GM23338 (cell line): Measurements from ENCODE around the gene FAM168B. TPM values are rescaled to one million over a fixed set of nuclear protein-coding genes. Genes with fewer than 3 reads are reported as not detected.

Experiments used
- ATAC-seq: fragments of 200-7000 bp; cut with Tn5 transposase; 3 replicates; pipeline ENCODE4 v1.9.1; 2020
- DNase-seq: peaks from one replicate; pipeline ENCODE4 v3.0.0-alpha.2; 2015; ENCODE audit warnings: low spot score
- H2AFZ ChIP-seq: fragments of 200-600 bp; sonication (generic); 2 replicates; pipeline ENCODE4 v1.8.0; 2016; ENCODE audit warnings: antibody characterized with exemption, mild to moderate bottlenecking, moderate library complexity
- H3F3A ChIP-seq: fragments of 200-600 bp; sonication (generic); replicated peaks from 2 replicates; pipeline ENCODE4 v1.8.0; 2017; ENCODE audit warnings: antibody characterized with exemption, mixed run types, low read depth
- H3K27ac ChIP-seq: fragments of 200-600 bp; sonication (generic); 2 replicates; pipeline ENCODE4 v1.6.1; 2016; ENCODE audit warnings: low read depth
- H3K27me3 ChIP-seq: fragments of 200-600 bp; sonication (generic); 2 replicates; pipeline ENCODE4 v1.8.0; 2016; ENCODE audit warnings: mild to moderate bottlenecking, mixed run types, moderate library complexity; ENCODE audit not compliant: insufficient read depth
- H3K36me3 ChIP-seq: fragments of 200-600 bp; sonication (generic); 2 replicates; pipeline ENCODE4 v1.8.0; 2016; ENCODE audit warnings: mild to moderate bottlenecking; ENCODE audit not compliant: insufficient read depth
- H3K4me1 ChIP-seq: fragments of 200-600 bp; sonication (generic); 2 replicates; pipeline ENCODE4 v1.8.0; 2016; ENCODE audit warnings: mild to moderate bottlenecking, moderate library complexity; ENCODE audit not compliant: insufficient read depth
- H3K4me2 ChIP-seq: fragments of 200-600 bp; sonication (generic); 2 replicates; pipeline ENCODE4 v1.7.1; 2017; ENCODE audit warnings: mixed run types
- H3K4me3 ChIP-seq: fragments of 200-600 bp; sonication (generic); 2 replicates; pipeline ENCODE4 v1.6.1; 2016; ENCODE audit warnings: mixed run types
- H3K79me2 ChIP-seq: fragments of 200-600 bp; sonication (generic); replicated peaks from 2 replicates; pipeline ENCODE4 v1.8.0; 2017; ENCODE audit warnings: mild to moderate bottlenecking; ENCODE audit not compliant: insufficient read depth
- H3K9me2 ChIP-seq: fragments of 200-600 bp; sonication (generic); 2 replicates; pipeline ENCODE4 v1.8.0; 2017; ENCODE audit not compliant: insufficient read depth
- H4K20me1 ChIP-seq: fragments of 200-600 bp; sonication (generic); replicated peaks from 2 replicates; pipeline ENCODE4 v1.8.0; 2017; ENCODE audit warnings: mild to moderate bottlenecking; ENCODE audit not compliant: insufficient read depth
- H3K27ac Mint-ChIP-seq: 2 replicates; pipeline ENCODE4 v1.8.0; 2020; ENCODE audit warnings: inconsistent platforms, mild to moderate bottlenecking, moderate library complexity, mixed read lengths
- H3K27me3 Mint-ChIP-seq: 3 replicates; pipeline ENCODE4 v1.8.0; 2022; ENCODE audit warnings: low read depth, mild to moderate bottlenecking, moderate library complexity, mixed read lengths, inconsistent platforms; ENCODE audit not compliant: insufficient read depth, poor library complexity
- H3K36me3 Mint-ChIP-seq: 3 replicates; pipeline ENCODE4 v1.8.0; 2021; ENCODE audit warnings: low read depth, mild to moderate bottlenecking, inconsistent platforms, moderate library complexity, mixed read lengths
- H3K4me1 Mint-ChIP-seq: 3 replicates; pipeline ENCODE4 v1.8.0; 2020; ENCODE audit warnings: mild to moderate bottlenecking, inconsistent platforms, mixed read lengths
- H3K4me3 Mint-ChIP-seq: 3 replicates; pipeline ENCODE4 v1.8.0; 2021; ENCODE audit warnings: moderate library complexity, mild to moderate bottlenecking, inconsistent platforms, mixed read lengths
- H3K9me3 Mint-ChIP-seq: 3 replicates; pipeline ENCODE4 v1.8.0; 2020; ENCODE audit warnings: moderate library complexity, mild to moderate bottlenecking, inconsistent platforms, mixed read lengths
- CREB1 ChIP-seq: fragments of 250-450 bp; sonication (Bioruptor Pico); IDR thresholded peaks from 2 replicates; pipeline ENCODE4 v1.5.0; 2020; ENCODE audit warnings: low read depth, mild to moderate bottlenecking, moderate library complexity
- CTCF ChIP-seq, 2 experiments: fragments of 200-600 bp in 1 of 2; sonication (generic) in 1 of 2; conservative IDR thresholded peaks; 2 replicates each; pipeline versions ENCODE4 v1.5.1 to v1.6.1; 2016 to 2017; ENCODE audit warnings: antibody characterized with exemption in 2 of 2, low read depth in 2 of 2, mild to moderate bottlenecking in 2 of 2, moderate library complexity in 1 of 2
- ETS1 ChIP-seq: IDR thresholded peaks from 2 replicates; pipeline ENCODE4 v1.6.1; 2016; ENCODE audit warnings: antibody characterized with exemption
- POLR2AphosphoS5 ChIP-seq: IDR thresholded peaks from 2 replicates; pipeline ENCODE4 v1.6.1; 2016; ENCODE audit warnings: antibody characterized with exemption, low read depth
- REST ChIP-seq: IDR thresholded peaks from one replicate; pipeline ENCODE4 v1.6.1; 2018; ENCODE audit warnings: antibody characterized with exemption; ENCODE audit not compliant: unreplicated experiment
- ZNF462 ChIP-seq: fragments of 250-450 bp; sonication (Bioruptor Pico); IDR thresholded peaks from 2 replicates; pipeline ENCODE4 v1.5.0; 2020; ENCODE audit warnings: mild to moderate bottlenecking, moderate library complexity
- polyA plus RNA-seq: library from polyadenylated mRNA; unstranded; fragments of >200 nt; fragmentation: Nextera tagmentation; extraction: Ambion mirVana; gene quantifications from 2 replicates; pipeline ENCODE4 v1.2.1, GENCODE V29; 2016
- total RNA-seq: library from RNA; depleted of rRNA; stranded (reverse); fragments of >200 nt; shearing (Covaris generic); gene quantifications from 2 replicates; pipeline ENCODE4 v1.2.3, GENCODE V29; 2014

The FAM168B gene
- total and polyA plus RNA-seq, 2 experiments from 2014 or later: 18.8 to 76.8 TPM

GRCh38 chr2:131125195-131125757 lies 32.0 kb upstream of the FAM168B start:
- H3K27ac Mint-ChIP-seq: no peak overlapping the region
- peaks cover 48% of the 10 kb centered on the region for H4K20me1 ChIP-seq
- H3K36me3 ChIP-seq: peaks cover 28% of the 10 kb centered on the region

GRCh38 chr2:131123192-131123591 lies 29.9 kb upstream of the FAM168B start:
- H3K4me3 ChIP-seq: no peak overlapping the region
- peaks cover 51% of the 10 kb centered on the region for H3K36me3 Mint-ChIP-seq
- H3K4me2 ChIP-seq: no peak overlapping the region
- no peak overlapping the region for H3K4me3 Mint-ChIP-seq
- no peak for TF ChIP-seq CTCF (conservative IDR thresholded peaks at IDR 0.05; ENCODE audit: low read depth in 2 of 2)
- no peak for TF ChIP-seq ZNF462 (CRISPR knock-in tag)
- no peak for TF ChIP-seq ETS1
- TF ChIP-seq REST: no peak
- no peak for TF ChIP-seq POLR2AphosphoS5
- no peak for TF ChIP-seq CREB1 (CRISPR knock-in tag)
- no peak for DNase-seq
- no peak overlapping the region for H3K27ac ChIP-seq
- no peak overlapping the region for H3K27ac Mint-ChIP-seq
- no peaks in the 10 kb centered on the region for H3F3A ChIP-seq
- no peak overlapping the region for H2AFZ ChIP-seq
- peaks cover 21% of the 10 kb centered on the region for H3K36me3 ChIP-seq
- no peaks in the 10 kb centered on the region for H3K27me3 ChIP-seq
- peaks cover under 1% of the 10 kb centered on the region; the same call in 1 of the 3 replicates for H3K4me1 Mint-ChIP-seq
- no peak for ATAC-seq
- H3K9me2 ChIP-seq: no peaks in the 10 kb centered on the region
- H3K27me3 Mint-ChIP-seq: no peaks in the 10 kb centered on the region
- H4K20me1 ChIP-seq: peaks cover 63% of the 10 kb centered on the region
- no peaks in the 10 kb centered on the region; the same call in 2 of the 3 replicates for H3K9me3 Mint-ChIP-seq
- peaks cover 53% of the 10 kb centered on the region for H3K79me2 ChIP-seq
- no peaks in the 10 kb centered on the region for H3K4me1 ChIP-seq

More at GRCh38 chr2:131125195-131125757, 32.0 kb upstream of the FAM168B start:
- Histone ChIP-seq H3K9me2 (no peaks in the 10 kb centered on the region), H3K27me3 (no peaks in the 10 kb centered on the region), H3K27ac (no peak overlapping the region), H3K4me1 (no peaks in the 10 kb centered on the region), H3K4me2 (no peak overlapping the region), H2AFZ (no peak overlapping the region), H3K79me2 (peaks cover 32% of the 10 kb centered on the region), H3K4me3 (no peak overlapping the region), H3F3A (no peaks in the 10 kb centered on the region)
- Mint-ChIP-seq H3K4me3 (no peak overlapping the region), H3K36me3 (peaks cover 71% of the 10 kb centered on the region), H3K9me3 (peaks cover 8% of the 10 kb centered on the region; the same call in 2 of the 3 replicates), H3K27me3 (peaks cover 6% of the 10 kb centered on the region), H3K4me1 (no peaks in the 10 kb centered on the region)
- DNase-seq (no peak), ATAC-seq (peak; percentile 30; the same call in 1 of the 3 replicates)
- no peak for TF ChIP-seq CREB1 (CRISPR knock-in tag)
